CD4-positive, alpha-beta memory T cell (primary cell): ENCODE data around the gene AVPR2. TPM values are rescaled to one million over a fixed set of nuclear protein-coding genes. Genes with fewer than 3 reads are reported as not detected.

Experiments
- CTCF ChIA-PET: fragments of 350-600 bp; sonication (Branson Sonifier 250); formaldehyde crosslinking; loops from one replicate; lab custom pipeline; 2021; ENCODE audit warnings: inconsistent platforms; ENCODE audit not compliant: partially characterized antibody; lab: Charles Lee
- POLR2A ChIA-PET: fragments of 350-600 bp; sonication (Branson Sonifier 250); formaldehyde crosslinking; loops from one replicate; lab custom pipeline; 2021; ENCODE audit not compliant: partially characterized antibody; lab: Charles Lee
- DNase-seq, 5 donors: peaks; one replicate each; pipeline versions ENCODE4 v3.0.0 to v3.0.0-alpha.2; 2020 to 2022; ENCODE audit warnings: mixed read lengths in 1 of 5
- H3K27ac ChIP-seq: one replicate; pipeline ENCODE4 v1.7.0; 2013; ENCODE audit warnings: low read depth, low read length
- H3K27me3 ChIP-seq: 2 replicates; pipeline ENCODE4 v1.7.0; 2013; ENCODE audit warnings: mild to moderate bottlenecking, low read length, moderate library complexity; ENCODE audit not compliant: insufficient read depth
- H3K36me3 ChIP-seq: 2 replicates; pipeline ENCODE4 v1.7.0; 2013; ENCODE audit warnings: mild to moderate bottlenecking, low read length, moderate library complexity; ENCODE audit not compliant: insufficient read depth
- H3K4me1 ChIP-seq: 2 replicates; pipeline ENCODE4 v1.7.0; 2013; ENCODE audit warnings: mild to moderate bottlenecking, low read length, moderate library complexity; ENCODE audit not compliant: insufficient read depth
- H3K4me3 ChIP-seq, 2 donors: one replicate each; pipeline ENCODE4 v1.7.0; 2013; ENCODE audit warnings: low read length in 2 of 2, mild to moderate bottlenecking in 1 of 2
- H3K9me3 ChIP-seq, 2 donors: one replicate each; pipeline ENCODE4 v1.7.0; 2013; ENCODE audit warnings: low read length in 2 of 2, control low read depth in 1 of 2; ENCODE audit not compliant: control insufficient read depth in 1 of 2
- H3K27ac Mint-ChIP-seq, 7 donors: one replicate each; pipeline ENCODE4 v1.8.0; 2020 to 2021; ENCODE audit warnings: mixed read lengths in 7 of 7, mild to moderate bottlenecking in 6 of 7, inconsistent platforms in 3 of 7, moderate library complexity in 3 of 7
- H3K27me3 Mint-ChIP-seq, 2 donors: one replicate each; pipeline ENCODE4 v1.8.0; 2020 to 2021; ENCODE audit warnings: mixed read lengths in 2 of 2
- H3K36me3 Mint-ChIP-seq, 2 donors: one replicate each; pipeline ENCODE4 v1.8.0; 2020 to 2021; ENCODE audit warnings: mixed read lengths in 2 of 2, inconsistent platforms in 1 of 2, mild to moderate bottlenecking in 1 of 2
- H3K4me1 Mint-ChIP-seq, 4 donors: one replicate each; pipeline ENCODE4 v1.8.0; 2020 to 2021; ENCODE audit warnings: mixed read lengths in 4 of 4, mild to moderate bottlenecking in 1 of 4
- H3K4me3 Mint-ChIP-seq, 8 donors: one replicate each; pipeline ENCODE4 v1.8.0; 2020 to 2021; ENCODE audit warnings: mixed read lengths in 8 of 8, mild to moderate bottlenecking in 7 of 8, moderate library complexity in 6 of 8, inconsistent platforms in 3 of 8
- H3K9me3 Mint-ChIP-seq, 8 donors: one replicate each; pipeline ENCODE4 v1.8.0; 2020 to 2021; ENCODE audit warnings: mixed read lengths in 8 of 8, mild to moderate bottlenecking in 5 of 8, inconsistent platforms in 3 of 8, moderate library complexity in 1 of 8
- intact Hi-C: fragments of 100-400 bp; cut with micrococcal nuclease; formaldehyde crosslinking; loops from one replicate; pipeline ENCODE4 v1.15.1; 2023
- polyA plus RNA-seq, 2 donors: library from polyadenylated mRNA; unstranded; fragments of 300-500 nt; fragmentation: Illumina TruSeq; gene quantifications; one replicate each; pipeline ENCODE4 v1.2.3, GENCODE V29; 2021
- total RNA-seq, 2 experiments: library from RNA; stranded (reverse); gene quantifications; one replicate each; pipeline ENCODE4 v1.2.3, GENCODE V29; 2021

The AVPR2 gene
- total and polyA plus RNA-seq, 4 experiments from 2014 or later: 0.15 TPM; not detected in 3

DNA sequence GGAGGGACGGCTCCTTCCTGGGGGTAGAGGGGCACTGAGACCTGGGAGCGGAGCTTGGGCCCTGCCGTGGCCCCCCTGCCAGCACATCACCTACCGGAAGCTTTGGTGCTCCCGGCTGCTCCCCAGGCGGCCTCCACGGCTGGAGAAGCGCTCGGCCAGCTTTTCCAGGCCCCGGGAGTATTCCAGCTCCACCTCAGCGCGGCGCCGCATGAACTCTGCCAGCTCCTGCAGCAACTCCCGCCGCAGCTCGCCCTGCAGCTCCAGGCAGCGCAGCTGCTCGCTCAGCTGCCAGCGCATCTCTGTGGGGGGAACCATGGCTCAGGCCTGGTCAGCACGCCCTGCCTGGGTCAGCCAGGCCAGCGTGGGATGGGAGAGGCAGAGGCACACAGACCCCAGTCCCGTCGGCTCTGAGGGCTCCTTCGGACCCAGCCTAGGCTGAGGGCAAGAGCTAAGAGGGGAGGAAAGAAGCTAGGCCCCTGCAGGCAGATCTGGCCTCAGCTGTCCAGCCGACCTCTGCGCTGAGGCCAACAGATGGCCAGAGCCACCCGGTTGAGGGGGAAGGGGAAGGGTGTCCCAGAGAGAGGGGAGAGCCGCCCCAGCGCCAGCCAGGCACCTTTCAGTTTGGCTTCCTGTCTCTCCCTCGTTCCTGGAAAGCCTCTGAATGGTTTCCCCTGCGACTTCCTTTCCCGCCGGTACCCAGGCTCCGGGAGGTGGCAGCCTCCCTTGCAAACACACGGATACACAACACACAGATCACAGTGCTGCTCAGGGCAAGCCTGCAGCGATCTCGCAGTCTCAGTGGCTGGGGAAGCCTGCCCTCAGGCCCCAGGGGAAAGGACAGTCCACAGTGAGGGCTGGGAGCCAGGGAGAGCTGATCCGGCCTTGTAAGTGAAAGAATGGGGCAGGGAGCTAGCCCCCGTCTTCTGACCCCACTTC is 17.3 kb downstream of the AVPR2 start:
- peaks cover 8 to 58% (median 30%) of the 10 kb centered on the region in 4 donors for H3K4me1 Mint-ChIP-seq
- H3K4me3 ChIP-seq: no peak overlapping the region
- peak overlapping the region; percentile 18 to 99 (median 64) for H3K27ac Mint-ChIP-seq
- H3K9me3 ChIP-seq: no peaks in the 10 kb centered on the region
- POLR2A ChIA-PET: interaction anchor here (1.1 to 20.6 kb wide), 4 partner anchors 13 to 48 kb away, joined by 6 to 447 read pairs (median 199); partner anchors contain the start of genes AVPR2, HCFC1, NAA10 and RENBP
- no peaks in the 10 kb centered on the region for H3K27me3 Mint-ChIP-seq
- intact Hi-C loops: no loop called here
- peaks cover 21% of the 10 kb centered on the region for H3K36me3 ChIP-seq
- H3K4me3 Mint-ChIP-seq: peak overlapping the region; percentile 86 to 96 (median 95)
- CTCF ChIA-PET: interaction anchor here (1.2 to 14.9 kb wide), 5 partner anchors 13 to 64 kb away, joined by 3 to 290 read pairs (median 6); partner anchors contain the start of genes HCFC1, NAA10 and RENBP
- no peaks in the 10 kb centered on the region for H3K27me3 ChIP-seq
- DNase-seq: no peak
- H3K27ac ChIP-seq: peak overlapping the region; percentile 15
- H3K36me3 Mint-ChIP-seq: peaks cover 9 to 38% of the 10 kb centered on the region in 2 donors
- peaks cover 32% of the 10 kb centered on the region for H3K4me1 ChIP-seq
- H3K9me3 Mint-ChIP-seq: no peaks in the 10 kb centered on the region

GRCh38 chrX:153922932-153923857 is 18.7 kb downstream of the AVPR2 start:
- Mint-ChIP-seq H3K27me3 (no peaks in the 10 kb centered on the region), H3K36me3 (peaks cover 9 to 33% of the 10 kb centered on the region in 2 donors), H3K4me3 (peak overlapping the region; percentile 86 to 96 (median 95)), H3K4me1 (peaks cover 8 to 70% (median 38%) of the 10 kb centered on the region in 4 donors), H3K9me3 (no peaks in the 10 kb centered on the region), H3K27ac (peak overlapping the region; percentile 62 to 99 (median 95))
- Histone ChIP-seq H3K9me3 (no peaks in the 10 kb centered on the region), H3K27ac (peak overlapping the region; percentile 98), H3K27me3 (no peaks in the 10 kb centered on the region), H3K4me3 (peak overlapping the region; percentile 17 to 72), H3K36me3 (peaks cover 17% of the 10 kb centered on the region), H3K4me1 (peaks cover 32% of the 10 kb centered on the region)
- no peak for DNase-seq
- ChIA-PET CTCF (interaction anchor here (0.7 to 14.9 kb wide), 9 partner anchors 11 to 109 kb away, joined by 3 to 290 read pairs (median 3); partner anchors contain the start of genes HCFC1, NAA10 and RENBP), POLR2A (interaction anchor here (1.1 to 20.6 kb wide), 4 partner anchors 14 to 47 kb away, joined by 6 to 447 read pairs (median 199); partner anchors contain the start of genes AVPR2, HCFC1, NAA10 and RENBP)
- intact Hi-C loops: no loop called here

GRCh38 chrX:153924149-153924861 is 19.8 kb downstream of the AVPR2 start:
- DNase-seq: peak in 4 of 5 donors; percentile 54 to 72 (median 58)
- Mint-ChIP-seq H3K9me3 (no peaks in the 10 kb centered on the region), H3K4me1 (peaks cover 10 to 78% (median 47%) of the 10 kb centered on the region in 4 donors)

GRCh38 chrX:153925387-153925738 is 20.9 kb downstream of the AVPR2 start:
- peak in 4 of 5 donors; percentile 33 to 50 (median 42) for DNase-seq
- peaks cover 5% of the 10 kb centered on the region for H3K36me3 ChIP-seq
- peaks cover 9 to 73% (median 47%) of the 10 kb centered on the region in 4 donors for H3K4me1 Mint-ChIP-seq

More at GRCh38 chrX:153924149-153924861, 19.8 kb downstream of the AVPR2 start:
- Histone ChIP-seq H3K4me3 (peak overlapping the region; percentile 72 to 91), H3K9me3 (no peaks in the 10 kb centered on the region), H3K4me1 (peaks cover 38% of the 10 kb centered on the region), H3K36me3 (peaks cover 9% of the 10 kb centered on the region), H3K27ac (peak overlapping the region; percentile 98), H3K27me3 (no peaks in the 10 kb centered on the region)
- H3K4me3 Mint-ChIP-seq: peak overlapping the region; percentile 86 to 96 (median 95)
- H3K36me3 Mint-ChIP-seq: peaks cover 6 to 34% of the 10 kb centered on the region in 2 donors
- H3K27ac Mint-ChIP-seq: peak overlapping the region; percentile 89 to 99 (median 95)
- no peaks in the 10 kb centered on the region for H3K27me3 Mint-ChIP-seq
- intact Hi-C loops: loop anchor here (1.0 kb wide), 1 partner anchor 23 kb away; no protein-coding TSS in a partner anchor
- POLR2A ChIA-PET: interaction anchor here (0.8 to 20.6 kb wide), 9 partner anchors 15 to 488 kb away, joined by 3 to 447 read pairs (median 10); partner anchors contain the start of genes AVPR2, HCFC1, IDH3G and NAA10
- CTCF ChIA-PET: interaction anchor here (0.7 to 14.9 kb wide), 11 partner anchors 10 to 130 kb away, joined by 3 to 290 read pairs (median 5); partner anchors contain the start of genes IDH3G, NAA10, RENBP and SSR4

DNA sequence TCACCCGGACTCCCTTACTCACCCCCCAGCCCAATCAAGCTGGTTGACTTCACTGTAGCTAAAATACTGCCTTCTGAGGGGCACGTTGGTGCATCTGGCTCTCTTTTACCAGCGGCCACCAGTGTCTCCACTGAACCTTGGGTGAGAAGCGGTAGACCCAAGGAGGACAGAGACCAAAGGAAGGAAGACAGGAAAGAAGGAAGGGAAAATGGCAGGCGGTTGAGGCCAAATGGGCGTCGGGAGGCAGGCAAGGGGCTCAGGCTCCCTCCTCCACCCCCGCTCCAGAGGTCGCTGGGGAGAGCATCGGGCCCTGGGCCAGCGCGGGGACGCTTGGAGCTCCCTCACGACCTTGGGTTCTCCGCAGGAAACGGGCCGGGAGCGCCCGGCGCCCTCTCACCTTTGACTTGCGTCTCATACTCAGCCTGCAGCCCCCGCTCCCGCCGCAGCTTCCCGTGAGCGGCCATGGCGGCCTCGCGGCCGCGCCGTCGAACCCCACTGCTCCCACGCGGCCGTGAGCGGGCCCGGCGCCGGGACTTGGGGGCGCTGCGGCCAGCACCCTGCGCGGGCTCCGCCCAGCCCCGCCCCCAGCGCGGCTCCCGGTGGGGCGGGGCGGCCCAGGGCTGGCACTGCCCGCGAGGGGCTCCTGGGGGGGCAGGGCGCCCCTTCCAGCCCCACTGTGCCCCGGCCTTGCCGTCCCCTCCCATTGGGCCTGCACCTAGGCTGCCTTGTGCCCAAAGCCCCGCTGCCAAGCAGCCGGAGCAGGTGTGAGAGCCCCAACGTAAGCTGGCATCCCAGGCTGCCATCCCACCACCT is 21.5 kb downstream of the AVPR2 start, which contains the start of gene ARHGAP4:
Gene ARHGAP4 (minus strand): TSS at position 526 of the 813 bp plus-strand sequence. CDS start 62 bp downstream, at position 464.
- Mint-ChIP-seq H3K27me3 (no peaks in the 10 kb centered on the region), H3K36me3 (peaks cover 0 to 29% of the 10 kb centered on the region in 2 donors), H3K9me3 (no peaks in the 10 kb centered on the region), H3K27ac (peak within 1 kb of the TSS; percentile 98 to 99 (median 99)), H3K4me3 (peak within 1 kb of the TSS; percentile 89 to 96 (median 95)), H3K4me1 (peaks cover 9 to 73% (median 52%) of the 10 kb centered on the region in 4 donors)
- Histone ChIP-seq H3K4me1 (peaks cover 40% of the 10 kb centered on the region), H3K27ac (peak within 1 kb of the TSS; percentile 98), H3K9me3 (no peaks in the 10 kb centered on the region), H3K36me3 (peaks cover under 1% of the 10 kb centered on the region), H3K27me3 (no peaks in the 10 kb centered on the region), H3K4me3 (peak within 1 kb of the TSS; percentile 72 to 91)
- intact Hi-C loops: loop anchor here (1.0 to 2.0 kb wide), 3 partner anchors 8 to 45 kb away; partner anchors contain the start of gene HCFC1
- CTCF ChIA-PET: interaction anchor here (0.9 to 14.9 kb wide), 13 partner anchors 8 to 163 kb away, joined by 3 to 290 read pairs (median 5); partner anchors contain the start of genes IDH3G, NAA10, RENBP and SSR4
- peak; percentile 32 to 57 (median 45) for DNase-seq
- POLR2A ChIA-PET: interaction anchor here (0.5 to 20.6 kb wide), 32 partner anchors 9 to 985 kb away, joined by 3 to 447 read pairs (median 4); partner anchors contain the start of genes ATP6AP1, AVPR2, HCFC1 and IDH3G

More at GRCh38 chrX:153925387-153925738, 20.9 kb downstream of the AVPR2 start:
- Mint-ChIP-seq H3K36me3 (peaks cover 0 to 29% of the 10 kb centered on the region in 2 donors), H3K9me3 (no peaks in the 10 kb centered on the region), H3K27ac (peak overlapping the region; percentile 89 to 99 (median 95)), H3K4me3 (peak overlapping the region; percentile 86 to 96 (median 95)), H3K27me3 (no peaks in the 10 kb centered on the region)
- Histone ChIP-seq H3K27me3 (no peaks in the 10 kb centered on the region), H3K9me3 (no peaks in the 10 kb centered on the region), H3K4me1 (peaks cover 43% of the 10 kb centered on the region), H3K4me3 (peak overlapping the region; percentile 72 to 91), H3K27ac (peak overlapping the region; percentile 98)
- intact Hi-C loops: loop anchor here (1.0 kb wide), 1 partner anchor 9 kb away; no protein-coding TSS in a partner anchor
- ChIA-PET CTCF (interaction anchor here (1.0 to 14.9 kb wide), 11 partner anchors 9 to 163 kb away, joined by 3 to 290 read pairs (median 5); partner anchors contain the start of genes IDH3G, NAA10, RENBP and SSR4), POLR2A (interaction anchor here (0.5 to 20.6 kb wide), 20 partner anchors 16 to 984 kb away, joined by 3 to 447 read pairs (median 4); partner anchors contain the start of genes ATP6AP1, AVPR2, HCFC1 and IDH3G)
